CMK (cell line): ENCODE data around the gene PDE2A.

Experiments
- DNase-seq: peaks from one replicate; pipeline ENCODE4 v3.0.0-alpha.2; 2010; ENCODE audit warnings: low read depth

The PDE2A gene

DNA sequence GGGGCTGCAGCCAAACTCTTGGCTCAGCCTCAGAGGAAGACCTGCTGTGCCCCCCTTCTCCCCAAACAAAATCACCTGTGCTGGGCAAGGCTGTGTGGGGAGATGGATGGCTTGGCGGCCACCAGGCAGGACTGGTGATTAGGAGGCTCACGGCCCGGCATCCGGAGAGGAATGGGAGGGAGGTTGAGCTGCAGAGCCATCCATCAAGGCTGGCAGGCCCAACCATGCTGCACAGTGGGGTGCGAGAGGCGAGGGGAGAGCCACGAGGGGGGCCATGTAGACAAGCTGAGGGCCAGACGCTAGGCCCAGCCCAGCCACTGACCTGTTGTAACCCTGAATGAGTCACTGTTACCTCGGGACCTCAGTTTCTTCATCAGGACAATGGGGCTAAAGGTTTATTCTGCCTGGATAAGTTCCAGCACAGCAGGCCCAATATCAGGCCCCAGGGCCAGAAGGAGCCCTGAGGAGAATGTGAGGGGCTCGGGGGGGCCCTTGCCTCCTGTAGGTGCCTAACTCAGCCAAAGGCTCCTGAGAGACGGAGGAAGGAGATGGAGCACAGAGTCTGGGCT lies 18.2 kb downstream of the PDE2A start:
- no peak for DNase-seq

DNA sequence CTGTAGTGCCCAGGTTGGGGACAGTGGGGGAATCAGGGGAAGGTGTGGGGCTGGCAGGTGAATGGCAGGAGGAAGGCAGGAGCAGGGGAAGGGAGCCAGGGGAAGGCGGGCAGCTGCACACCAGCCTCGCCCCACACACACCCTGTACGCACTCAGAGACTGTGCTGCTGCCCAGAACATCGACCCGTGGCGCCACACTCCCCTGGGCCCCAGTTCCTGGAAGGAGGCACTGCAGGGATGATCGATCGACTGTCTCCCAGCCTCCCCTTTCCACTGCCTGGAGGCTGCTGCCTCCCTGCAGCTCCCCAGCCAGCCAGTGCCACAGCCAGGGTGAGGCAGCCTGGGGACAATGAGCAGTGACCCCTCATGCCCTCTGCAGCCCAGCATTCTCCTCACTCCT lies 19.2 kb downstream of the PDE2A start:
- DNase-seq = no peak

DNA sequence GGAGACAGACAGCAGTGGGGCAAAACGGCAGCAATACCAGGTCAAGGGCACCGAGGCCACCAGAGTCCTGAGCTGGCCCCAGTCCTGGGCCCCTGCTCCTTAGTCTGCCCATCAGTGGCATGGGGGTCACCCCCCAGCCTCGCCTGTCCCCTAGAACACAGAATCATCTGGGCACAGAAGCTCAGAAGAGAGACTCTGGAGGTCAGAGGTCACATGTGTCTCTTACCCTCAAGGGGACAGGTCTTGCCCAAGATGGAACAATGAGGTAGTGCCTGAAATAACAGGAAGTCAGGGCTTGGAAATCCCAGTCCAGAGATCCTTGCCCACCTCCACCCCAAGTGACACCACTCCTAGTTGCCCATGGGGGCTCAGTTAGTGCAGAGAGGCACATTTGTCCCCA lies 20.6 kb downstream of the PDE2A start:
- DNase-seq = no peak

DNA sequence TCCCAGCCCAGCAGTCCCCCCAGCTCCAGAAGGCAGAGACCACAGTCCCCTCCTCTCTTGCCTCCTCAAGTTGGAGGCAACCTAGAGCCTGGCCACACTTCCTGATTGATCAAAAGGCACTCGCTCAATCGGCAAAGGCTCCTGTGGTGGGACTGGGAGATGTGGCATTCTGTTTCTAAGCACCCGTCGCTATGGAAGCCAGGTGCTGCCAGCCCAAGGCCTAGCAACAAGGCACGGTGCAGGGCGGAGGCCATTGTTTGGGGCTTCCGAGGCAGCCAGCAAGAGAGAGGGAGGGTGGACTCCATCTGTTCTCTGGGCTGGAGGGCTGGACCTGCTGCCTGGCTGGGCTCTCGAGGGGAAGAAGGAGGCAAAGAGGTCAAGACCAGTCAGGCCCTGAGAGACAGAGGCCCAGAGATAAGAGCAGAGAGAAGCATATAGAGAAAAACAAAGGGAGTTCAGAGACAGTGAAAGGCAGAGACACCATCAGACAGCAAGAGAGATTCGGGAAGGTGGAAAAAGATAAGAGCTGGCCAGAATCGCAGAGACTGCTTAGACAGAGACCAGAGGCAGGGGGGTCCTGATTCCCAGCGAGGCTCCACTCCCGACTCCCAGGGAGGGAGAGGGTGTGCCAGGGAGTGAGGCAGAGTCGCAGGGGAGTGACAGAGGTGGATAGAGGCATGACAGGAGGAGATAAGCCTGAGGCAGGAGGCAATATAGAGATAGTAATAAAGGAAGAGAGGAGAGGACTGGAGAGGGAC lies 21.2 kb downstream of the PDE2A start:
- DNase-seq = no peak

DNA sequence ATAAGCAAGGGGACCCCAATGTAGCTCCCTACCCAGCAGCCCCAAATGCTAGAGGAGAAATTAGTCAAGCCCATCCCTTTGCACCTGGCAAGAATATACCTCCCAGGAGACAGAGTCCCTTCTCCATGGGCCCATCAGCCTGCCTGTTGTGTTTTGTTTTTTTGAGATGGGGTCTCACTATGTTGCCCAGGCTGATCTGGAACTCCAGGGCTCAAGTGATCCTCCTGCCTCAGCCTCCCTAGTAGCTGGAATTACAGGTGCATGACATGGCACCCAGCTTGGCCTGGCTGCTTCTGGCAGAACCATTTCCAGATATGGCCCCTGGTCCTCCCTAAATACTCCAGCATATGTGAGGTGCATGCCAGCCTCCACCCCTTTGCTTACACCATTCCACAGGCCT lies 22.1 kb downstream of the PDE2A start:
- DNase-seq = no peak

DNA sequence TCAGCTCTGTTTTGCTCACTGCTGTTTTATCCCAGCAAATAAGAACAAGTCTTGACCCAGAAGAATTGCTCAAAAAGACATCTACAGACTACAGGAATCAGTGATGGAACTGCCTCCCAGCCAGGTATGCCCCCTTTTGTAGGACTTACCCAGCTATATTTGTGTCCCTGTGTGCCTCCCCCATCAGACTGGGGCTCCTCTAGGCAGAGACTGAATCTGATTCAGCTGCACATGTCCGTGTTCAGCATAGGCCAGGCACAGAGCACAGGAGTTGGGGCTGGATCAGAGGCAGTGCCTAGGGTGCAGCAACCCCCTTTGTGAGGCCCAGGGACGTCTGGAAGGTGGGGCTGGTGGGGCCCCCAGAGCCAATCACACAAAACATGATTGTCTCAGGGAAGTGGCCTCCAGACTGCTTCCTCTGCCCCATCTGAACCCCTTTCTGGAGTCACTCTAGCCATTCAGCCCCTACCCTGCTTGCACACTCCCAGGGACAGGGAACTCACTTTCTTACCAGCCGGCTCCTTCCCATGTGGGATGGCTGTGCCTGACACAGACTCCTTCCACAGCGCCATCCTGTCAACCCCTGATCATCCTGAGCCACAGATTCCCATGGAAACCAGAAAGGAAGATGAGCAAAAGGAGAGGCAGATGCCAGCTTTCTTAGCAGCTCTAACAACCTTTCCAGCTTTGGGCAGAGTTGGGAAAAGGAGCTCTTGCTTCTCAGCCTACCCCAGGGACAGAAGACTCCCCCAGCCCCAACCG lies 24.8 kb downstream of the PDE2A start:
- no peak for DNase-seq

DNA sequence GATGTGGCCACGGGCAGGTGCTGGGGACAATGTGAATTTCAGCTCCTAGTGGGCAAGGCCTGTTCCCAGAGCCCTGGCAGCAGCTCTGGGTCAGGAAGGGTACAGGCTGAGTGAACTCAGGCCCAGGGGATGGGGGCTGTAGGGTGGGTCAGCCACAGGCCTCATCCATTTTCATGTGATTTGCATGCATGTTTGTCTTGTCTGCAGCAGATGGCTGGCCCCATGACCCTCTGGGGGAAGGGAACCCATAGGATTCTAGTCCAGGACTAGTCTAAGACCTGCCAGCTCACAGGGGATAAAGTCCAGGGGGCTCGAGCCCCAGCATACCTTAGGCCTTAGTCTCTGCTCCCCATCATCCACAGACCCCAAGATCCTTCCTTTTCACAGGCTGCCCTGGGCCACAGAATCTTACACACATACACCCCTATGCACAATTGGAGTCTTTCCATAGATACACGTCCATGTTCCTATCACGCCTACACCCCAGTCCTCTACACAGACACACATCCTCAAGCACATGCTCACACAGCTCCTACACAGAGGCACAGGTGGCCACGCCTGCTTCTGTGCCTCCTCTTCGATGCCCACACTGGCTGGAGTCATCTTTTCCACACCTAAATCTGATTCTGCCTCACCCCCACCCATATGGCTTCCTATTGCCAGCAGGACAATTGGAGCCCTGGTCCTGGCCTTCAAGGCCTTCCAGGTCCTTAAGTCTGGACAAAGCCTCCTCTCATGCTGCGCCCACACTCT lies 25.7 kb downstream of the PDE2A start:
- no peak for DNase-seq

DNA sequence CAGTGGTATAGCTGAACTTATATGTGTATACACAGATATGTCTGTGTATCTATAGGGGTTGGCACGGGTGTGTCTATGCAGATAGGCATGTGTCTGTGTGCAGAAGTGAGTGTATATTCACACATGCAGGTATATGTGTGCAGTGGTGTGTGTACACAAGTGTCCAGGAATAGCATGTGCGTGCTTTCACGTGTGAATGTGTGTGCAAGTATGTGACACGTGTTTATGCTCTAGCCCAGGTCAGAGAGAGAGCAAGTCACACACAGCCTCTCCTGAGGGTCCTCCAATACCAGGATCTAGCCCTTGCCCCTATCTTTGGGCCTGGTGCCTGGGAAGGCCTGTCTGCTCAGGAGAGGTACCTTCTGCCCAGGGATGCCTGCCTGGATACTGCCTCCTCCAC lies 26.3 kb downstream of the PDE2A start:
- no peak for DNase-seq

DNA sequence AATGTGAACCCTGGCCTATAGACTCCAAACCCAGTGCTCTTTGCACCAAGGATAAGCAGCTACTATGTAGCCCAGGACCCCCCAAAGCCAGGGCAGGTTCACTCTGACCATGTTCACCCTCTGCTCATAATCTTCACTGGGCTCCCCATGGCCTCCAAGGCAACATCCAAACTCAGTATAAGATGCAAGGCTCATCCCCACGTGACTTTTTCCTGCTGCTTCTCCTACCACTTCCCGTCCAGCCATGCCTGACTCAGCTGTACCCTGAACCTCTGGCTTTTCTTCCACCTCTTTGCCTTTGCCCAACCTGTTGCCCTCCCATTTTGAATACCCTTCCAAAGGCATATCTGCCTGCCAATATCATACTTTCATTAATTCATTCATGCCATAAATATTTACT lies 27.8 kb downstream of the PDE2A start:
- DNase-seq = no peak

DNA sequence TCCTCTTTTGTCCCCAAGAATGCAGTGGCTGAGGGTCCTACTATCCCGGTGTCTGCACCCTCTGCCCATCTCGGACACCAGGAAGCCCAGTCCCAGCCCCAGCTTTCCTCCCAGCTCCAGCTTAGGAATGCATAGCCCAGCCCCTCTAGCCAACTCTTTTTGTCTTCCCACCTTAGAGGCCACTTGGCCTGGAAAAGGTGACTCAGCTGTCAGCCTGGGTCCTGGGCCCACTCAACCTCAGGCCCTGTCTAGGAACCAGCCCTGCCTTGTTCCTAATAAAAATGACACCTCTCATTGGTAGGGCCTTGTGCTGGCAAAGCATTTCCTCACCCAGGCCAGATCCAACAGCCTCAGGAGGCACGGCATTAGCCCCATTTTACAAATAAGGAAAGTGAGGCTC lies 28.2 kb downstream of the PDE2A start:
- DNase-seq = no peak

DNA sequence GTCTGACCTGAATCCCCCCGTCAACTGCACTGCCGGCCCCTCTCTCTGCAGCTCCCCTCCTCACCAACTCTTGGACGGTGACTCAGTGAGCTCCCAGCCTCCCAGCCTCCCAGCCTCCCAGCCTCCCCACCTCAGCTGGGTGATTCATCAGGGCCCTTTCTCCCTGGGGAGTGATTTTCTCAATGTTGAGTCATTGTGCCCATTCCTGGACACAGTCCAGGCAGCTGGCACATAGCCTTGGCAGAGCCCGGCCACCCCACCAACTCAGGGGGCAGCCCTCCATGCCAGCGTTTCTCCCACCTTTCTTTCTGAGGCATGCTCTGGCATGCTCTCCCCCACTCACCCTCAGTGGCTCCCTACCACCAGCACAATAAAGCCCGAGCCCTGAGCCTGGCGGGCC lies 30.7 kb downstream of the PDE2A start:
- DNase-seq = no peak

DNA sequence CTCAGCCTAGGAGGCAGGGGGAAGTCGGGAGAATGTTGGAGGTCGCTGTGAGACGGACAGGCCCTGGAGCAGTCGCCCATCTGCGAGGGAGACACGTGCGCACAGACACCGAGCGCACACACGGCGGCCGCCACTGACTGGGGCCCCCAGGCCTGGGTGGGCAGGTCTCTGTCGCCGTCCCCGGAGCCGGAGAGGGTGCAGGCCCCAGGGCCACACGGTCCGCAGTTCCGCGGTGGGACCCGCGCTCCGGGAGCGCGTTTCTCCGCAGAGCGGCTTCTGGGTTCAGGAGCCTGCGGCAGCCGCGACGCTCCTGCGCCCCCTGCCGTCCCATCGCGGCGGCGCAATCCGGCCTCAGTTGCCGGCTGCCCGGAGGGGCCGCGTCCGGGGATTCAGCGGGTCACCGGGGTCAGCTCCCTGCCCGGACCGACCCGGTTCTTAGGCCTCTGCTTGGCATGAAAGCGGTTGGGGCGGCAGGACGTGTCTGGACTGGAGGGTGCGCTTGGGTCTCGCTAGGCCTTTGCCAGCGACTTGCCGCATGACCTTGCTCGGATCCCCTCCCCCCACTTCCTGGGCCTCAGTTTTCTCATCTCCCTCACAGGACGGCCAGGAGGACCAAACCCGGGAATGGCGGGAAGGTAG lies 31.2 kb downstream of the PDE2A start:
- no peak for DNase-seq

DNA sequence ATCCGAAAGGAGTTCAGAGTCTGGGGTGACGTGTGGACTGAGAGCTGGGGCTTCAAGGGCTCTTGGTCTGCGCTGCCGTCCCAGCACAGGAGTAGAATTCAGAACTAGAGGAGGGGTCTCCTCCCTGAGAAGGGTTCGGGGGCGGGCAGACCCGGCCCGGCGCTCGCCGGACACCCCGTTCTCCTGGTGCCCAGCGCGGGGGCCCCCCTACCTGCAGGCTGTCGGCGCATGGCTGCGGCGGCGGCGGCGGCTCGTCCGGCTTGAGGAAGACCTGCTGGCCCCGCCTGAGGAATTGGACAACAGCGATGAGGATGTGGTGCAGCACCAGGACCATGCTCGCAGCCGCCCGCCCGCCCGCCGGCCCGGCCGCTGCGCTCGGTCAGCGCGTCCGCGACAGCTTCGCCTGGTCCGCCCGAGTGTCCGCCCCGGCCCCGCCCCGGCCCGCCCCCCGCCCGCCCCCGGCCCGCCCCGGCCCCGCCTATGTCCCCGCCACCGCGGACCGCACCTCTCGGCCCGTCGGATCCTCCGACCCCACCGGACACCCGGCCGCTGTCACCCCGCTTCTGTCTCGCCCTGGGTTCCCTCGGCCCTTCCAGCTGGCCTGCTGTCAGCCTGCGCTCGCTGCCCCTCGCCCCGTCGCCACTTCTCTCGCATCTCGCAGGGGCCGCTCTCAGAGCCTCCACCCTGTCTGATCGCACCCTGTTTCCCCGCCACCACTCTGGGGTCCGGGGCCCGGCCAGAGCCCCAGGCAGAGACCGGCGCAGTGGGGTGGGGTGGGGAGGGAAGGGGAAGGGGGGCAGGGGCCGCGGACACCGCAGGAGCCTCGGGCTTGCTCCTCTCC lies 32.0 kb downstream of the PDE2A start:
- no peak for DNase-seq

DNA sequence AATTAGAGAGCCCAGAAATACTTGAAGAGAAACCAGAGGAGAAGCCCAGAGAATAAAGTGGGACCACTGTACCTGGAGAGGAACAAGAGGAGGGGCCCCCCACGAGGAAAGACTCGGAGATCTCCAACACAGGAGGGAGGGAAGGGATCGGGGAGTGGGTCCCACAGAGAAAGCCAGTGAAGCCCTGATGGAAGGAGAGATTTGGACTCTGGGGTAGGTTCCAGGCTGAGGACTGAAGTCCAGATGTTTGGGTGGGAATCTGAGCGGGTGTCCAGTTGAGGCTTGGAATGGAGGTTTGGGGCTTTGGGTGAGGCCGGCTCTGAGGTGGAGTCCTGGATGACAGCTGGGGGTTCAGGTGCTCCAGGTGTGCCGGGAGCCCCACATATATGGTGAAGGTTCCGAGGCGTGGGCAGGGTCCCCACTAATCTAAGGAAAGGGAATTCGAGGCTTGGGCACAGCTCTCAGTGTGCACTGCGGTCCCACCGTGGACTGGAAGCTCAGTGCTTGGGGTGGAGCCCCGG lies 32.6 kb downstream of the PDE2A start:
- DNase-seq = no peak

DNA sequence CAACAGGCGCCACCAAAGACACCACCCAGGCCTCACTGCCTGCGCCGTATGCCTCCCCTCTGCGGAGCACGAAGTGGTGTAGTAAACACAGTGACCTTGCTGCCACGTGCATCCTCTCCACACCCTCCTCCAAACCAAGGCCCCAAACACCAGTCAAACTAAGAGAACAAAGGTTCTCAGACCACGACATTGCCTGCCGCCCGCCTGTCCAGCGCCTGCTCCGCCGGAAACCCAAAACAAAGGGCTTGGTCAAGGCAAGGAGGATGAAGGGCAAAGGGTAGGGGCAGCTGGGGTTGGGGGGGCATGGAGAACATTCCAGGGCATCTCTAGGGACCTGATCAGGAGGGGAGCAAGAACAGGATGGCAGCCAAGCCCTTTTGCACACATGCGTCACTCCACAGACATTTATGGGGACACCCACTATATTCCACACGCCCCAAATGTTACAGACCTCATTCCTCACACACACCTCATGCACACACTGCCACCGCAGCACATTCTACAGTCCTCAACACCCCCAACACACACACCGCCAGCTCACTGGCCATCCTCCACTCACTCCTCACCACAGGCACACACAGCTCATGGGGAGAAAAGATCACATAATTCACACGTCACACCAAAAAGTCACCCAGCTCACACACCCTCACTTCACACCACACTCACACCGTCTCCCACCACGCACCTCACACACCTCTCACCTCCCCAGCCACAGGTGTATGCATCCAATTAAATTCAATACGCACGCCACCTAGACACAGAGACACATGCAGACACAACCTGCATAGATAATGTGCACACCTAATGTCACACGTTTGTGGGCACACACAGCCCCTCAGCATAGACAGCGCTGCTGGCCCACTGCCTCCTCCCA lies 34.5 kb downstream of the PDE2A start:
- DNase-seq = no peak

DNA sequence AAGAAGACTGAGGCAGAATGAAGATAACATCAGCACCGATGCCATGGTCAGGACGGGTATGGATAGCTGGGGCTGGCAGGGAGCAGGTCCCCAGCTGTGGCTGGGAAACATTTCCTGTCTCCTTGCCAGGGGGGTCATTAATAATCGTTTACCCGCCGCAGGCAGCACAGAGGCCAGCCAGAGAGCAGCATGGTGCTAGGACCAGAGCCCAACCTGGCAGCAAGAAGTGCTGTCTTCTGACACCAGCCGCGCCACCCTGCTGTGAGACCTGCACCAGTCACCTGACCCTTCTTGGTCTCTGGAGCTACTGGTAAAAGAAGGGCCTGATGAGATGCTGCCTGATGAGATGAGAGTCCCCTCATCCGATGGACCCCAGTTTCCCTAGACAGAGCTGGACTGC lies 36.3 kb downstream of the PDE2A start:
- no peak for DNase-seq

DNA sequence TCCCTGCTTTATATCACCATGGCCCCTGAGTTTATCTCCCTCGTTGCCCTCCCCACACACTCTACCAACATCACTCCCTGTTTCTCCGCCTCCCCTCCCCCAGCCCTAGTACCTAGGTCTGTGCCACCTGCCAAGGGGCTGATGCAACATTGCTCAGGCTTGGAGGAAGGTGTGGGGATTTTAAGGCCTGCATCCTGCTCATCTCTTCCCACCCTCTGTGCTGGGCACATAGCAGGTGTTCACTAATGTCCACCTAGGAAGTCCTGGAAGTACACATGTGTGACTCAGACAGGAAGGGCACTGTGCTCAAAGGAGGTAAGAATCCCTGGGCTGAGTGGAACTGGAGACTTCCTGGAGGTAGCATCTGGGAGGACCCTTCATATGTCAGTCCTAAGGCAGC lies 37.0 kb downstream of the PDE2A start:
- DNase-seq = no peak

DNA sequence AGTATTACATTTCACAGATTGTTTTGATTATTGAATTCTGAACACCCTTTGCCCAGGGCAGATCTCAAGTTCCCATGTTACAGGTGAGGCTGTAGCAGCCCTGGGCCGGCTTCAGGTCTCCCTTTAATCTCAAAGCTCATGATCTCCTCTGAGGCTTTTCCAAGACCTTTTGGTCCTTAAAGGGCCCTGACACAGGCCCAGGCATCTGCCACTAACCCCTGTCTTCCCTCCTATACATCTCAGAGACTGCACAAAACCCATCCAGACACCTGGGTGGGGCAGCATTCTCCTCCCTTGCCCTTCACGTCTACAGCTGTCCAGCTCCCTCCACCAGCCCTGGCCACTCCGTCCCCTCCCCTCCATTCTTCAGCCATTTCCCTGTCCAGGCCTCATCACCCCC lies 37.8 kb downstream of the PDE2A start:
- DNase-seq = no peak

DNA sequence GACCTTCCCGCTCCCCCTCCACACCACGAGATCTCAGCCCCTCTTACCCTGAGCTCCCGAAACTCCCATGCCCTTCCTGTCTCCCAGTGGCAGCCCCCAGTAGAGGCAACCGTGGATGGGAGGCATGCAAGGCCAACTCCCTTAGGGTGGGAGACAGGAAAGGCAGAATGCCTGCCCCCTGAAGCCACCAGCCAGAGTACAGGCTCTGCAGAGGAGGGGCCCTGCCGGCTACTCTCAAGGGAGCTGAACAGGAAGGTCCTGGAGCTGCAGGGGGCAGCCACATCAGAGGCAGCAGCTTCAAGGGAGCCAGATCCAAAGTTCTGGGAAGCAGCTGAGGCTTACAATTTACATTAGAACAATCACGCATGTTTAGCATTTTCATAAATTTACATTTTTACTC lies 38.3 kb downstream of the PDE2A start:
- no peak for DNase-seq

DNA sequence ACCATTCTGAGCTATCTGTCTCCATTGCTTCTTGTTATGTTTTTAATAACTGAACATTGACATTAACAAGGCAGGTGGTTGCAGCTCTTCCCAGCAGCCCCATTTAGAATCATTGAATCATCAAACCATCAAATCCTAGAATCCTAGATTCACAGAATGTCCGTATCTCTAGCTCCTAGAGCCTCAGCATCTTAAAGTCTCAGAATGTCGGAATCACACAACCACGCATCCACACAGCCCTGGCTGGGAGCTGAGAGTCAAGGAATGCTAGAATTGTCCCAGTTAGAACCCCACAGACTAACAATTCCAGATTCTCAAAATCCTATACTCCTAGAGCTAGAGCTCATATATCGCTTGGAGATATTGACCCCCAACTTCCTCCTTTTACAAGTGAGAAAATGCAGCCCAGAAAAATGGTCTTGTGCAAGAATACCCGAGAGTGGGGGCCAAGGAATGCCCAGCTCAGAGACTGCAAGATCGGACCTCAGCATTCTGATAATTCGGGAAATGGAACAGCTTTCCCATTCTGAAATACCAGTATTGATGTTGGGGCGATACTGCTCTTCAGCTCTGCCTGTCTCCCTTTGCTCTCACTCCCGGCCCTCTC lies 38.8 kb downstream of the PDE2A start:
- no peak for DNase-seq
